Measurements from ENCODE around the gene FAM111B.

- TF ChIP-seq ZNF274 (IDR thresholded peaks at IDR 0.05; ENCODE audit: low read depth, low read length) = no peak
- TF ChIP-seq YY1 (IDR thresholded peaks at IDR 0.05; ENCODE audit: insufficient read depth, insufficient read length) = no peak
Observed at GRCh38 chr11:59173080-59173963, 66.3 kb downstream of the FAM111B start.
